MM.1S (cell line): ENCODE measurements around the gene EIF3I.
A peak's percentile ranks its signal among the peaks of the same experiment; 100 is the strongest.
"Not testable (repeated sequence)": the region's sequence is repeated elsewhere in the genome, so short reads cannot be mapped to it uniquely, and the experiment has no call there.

Experiments used
- DNase-seq: peaks from one replicate; pipeline ENCODE4 v3.0.0-alpha.2; 2015
- H2AFZ ChIP-seq: fragments of 300-600 bp; sonication (generic); 2 replicates; pipeline ENCODE4 v1.6.0; 2016; ENCODE audit warnings: antibody characterized with exemption, low read length
- H3F3A ChIP-seq: fragments of 300-600 bp; sonication (generic); 2 replicates; pipeline ENCODE4 v1.6.1; 2016; ENCODE audit warnings: mild to moderate bottlenecking, antibody characterized with exemption, low read length, moderate library complexity, mixed read lengths; ENCODE audit not compliant: insufficient read depth
- H3K27ac ChIP-seq: fragments of 300-600 bp; sonication (generic); 2 replicates; pipeline ENCODE4 v1.5.1; 2016; ENCODE audit warnings: mild to moderate bottlenecking, low read length
- H3K27me3 ChIP-seq: fragments of 300-600 bp; sonication (generic); replicated peaks from 2 replicates; pipeline ENCODE4 v1.6.0; 2016; ENCODE audit warnings: low read length; ENCODE audit not compliant: insufficient read depth
- H3K36me3 ChIP-seq: fragments of 300-600 bp; sonication (generic); replicated peaks from 2 replicates; pipeline ENCODE4 v1.6.1; 2016; ENCODE audit warnings: mild to moderate bottlenecking, low read length, mixed read lengths; ENCODE audit not compliant: insufficient read depth
- H3K4me1 ChIP-seq: fragments of 300-600 bp; sonication (generic); 2 replicates; pipeline ENCODE4 v1.6.1; 2016; ENCODE audit warnings: low read length, mixed read lengths
- H3K4me2 ChIP-seq: fragments of 300-600 bp; sonication (generic); 2 replicates; pipeline ENCODE4 v1.6.0; 2016; ENCODE audit warnings: low read depth, low read length
- H3K4me3 ChIP-seq: fragments of 300-600 bp; sonication (generic); 2 replicates; pipeline ENCODE4 v1.5.1; 2016; ENCODE audit warnings: low read length, mixed read lengths
- H3K79me2 ChIP-seq: fragments of 300-600 bp; sonication (generic); 2 replicates; pipeline ENCODE4 v1.6.1; 2016; ENCODE audit warnings: mixed run types, low read length, mixed read lengths
- H3K9ac ChIP-seq: fragments of 300-600 bp; sonication (generic); 2 replicates; pipeline ENCODE4 v1.6.1; 2016; ENCODE audit warnings: low read length, mixed read lengths
- H3K9me2 ChIP-seq: fragments of 300-600 bp; sonication (generic); replicated peaks from 2 replicates; pipeline ENCODE4 v1.6.1; 2016; ENCODE audit warnings: mild to moderate bottlenecking, low read length, mixed read lengths; ENCODE audit not compliant: insufficient read depth
- H3K9me3 ChIP-seq: fragments of 300-600 bp; sonication (generic); replicated peaks from 2 replicates; pipeline ENCODE4 v1.6.1; 2016; ENCODE audit warnings: mild to moderate bottlenecking, low read length, mixed read lengths; ENCODE audit not compliant: insufficient read depth
- H4K20me1 ChIP-seq: fragments of 300-600 bp; sonication (generic); 2 replicates; pipeline ENCODE4 v1.6.1; 2016; ENCODE audit warnings: mild to moderate bottlenecking, low read length, moderate library complexity, mixed read lengths; ENCODE audit not compliant: insufficient read depth
- CTCF ChIP-seq: fragments of 300-600 bp; sonication (generic); IDR thresholded peaks from 2 replicates; pipeline ENCODE4 v1.5.1; 2016; ENCODE audit warnings: antibody characterized with exemption, low read length, mixed read lengths
- EZH2 ChIP-seq: fragments of 300-600 bp; sonication (generic); optimal IDR thresholded peaks from 2 replicates; pipeline ENCODE3; 2017; ENCODE audit warnings: low read depth, mild to moderate bottlenecking, antibody characterized with exemption, low read length, mixed read lengths
- EZH2phosphoT487 ChIP-seq: fragments of 300-600 bp; sonication (generic); IDR thresholded peaks from 2 replicates; pipeline ENCODE4 v1.6.1; 2018; ENCODE audit warnings: antibody characterized with exemption, low read length

The EIF3I gene

GRCh38 chr1:32255072-32256071 lies 33.2 kb downstream of the EIF3I start:
- peaks cover 32% of the 10 kb centered on the region for H3K4me1 ChIP-seq
- H3K9ac ChIP-seq, result no peak overlapping the region
- H4K20me1 ChIP-seq, result no peaks in the 10 kb centered on the region
- no peak overlapping the region for H3K4me2 ChIP-seq
- no peaks in the 10 kb centered on the region for H3K9me3 ChIP-seq
- no peaks in the 10 kb centered on the region for H3K36me3 ChIP-seq
- no peaks in the 10 kb centered on the region for H3K27me3 ChIP-seq
- no peaks in the 10 kb centered on the region for H3K79me2 ChIP-seq
- TF ChIP-seq EZH2 (no peak), EZH2phosphoT487 (no peak), CTCF (no peak)
- H3K9me2 ChIP-seq, result no peaks in the 10 kb centered on the region
- no peak overlapping the region for H2AFZ ChIP-seq
- no peak overlapping the region for H3K27ac ChIP-seq
- peaks cover 5% of the 10 kb centered on the region for H3F3A ChIP-seq
- H3K4me3 ChIP-seq, result no peak overlapping the region
- DNase-seq, result no peak

DNA sequence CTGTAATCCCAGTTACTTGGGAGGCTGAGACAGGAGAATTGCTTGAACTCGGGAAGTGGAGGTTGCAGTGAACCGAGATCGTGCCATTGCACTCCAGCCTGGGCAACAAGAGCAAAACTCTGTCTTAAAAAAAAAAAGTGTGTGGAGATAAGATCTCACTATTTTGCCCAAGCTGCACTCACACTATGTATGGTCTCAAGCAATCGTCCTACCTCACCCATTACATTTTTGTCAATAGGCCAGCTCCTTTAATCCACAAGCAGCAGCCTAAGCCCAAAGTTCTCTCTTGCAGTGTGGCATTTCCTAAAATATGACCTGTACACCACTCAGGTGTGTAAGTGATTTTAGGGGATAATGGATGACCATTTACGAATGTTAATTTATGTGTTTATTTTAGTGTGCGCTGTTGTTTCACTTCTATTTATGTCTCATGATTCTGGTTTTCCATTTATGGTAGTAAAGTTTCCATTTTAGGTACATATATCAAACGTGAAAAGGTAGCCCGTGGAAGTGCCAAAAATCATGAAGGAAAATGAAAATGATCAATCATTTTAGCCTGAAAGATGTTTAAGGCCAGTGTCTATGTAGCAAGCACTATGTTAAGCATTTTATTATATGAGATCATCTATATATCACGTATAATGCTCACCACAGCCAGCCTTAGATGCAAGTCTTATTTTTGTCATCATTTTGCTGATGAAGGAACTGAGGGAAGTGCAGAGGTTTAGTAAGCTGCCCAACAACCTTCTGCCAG lies 34.4 kb downstream of the EIF3I start:
- no peak overlapping the region; the same call in 1 of the 2 replicates for H3K9ac ChIP-seq
- H3K9me2 ChIP-seq, result no peaks in the 10 kb centered on the region
- H3K9me3 ChIP-seq, result no peaks in the 10 kb centered on the region
- peaks cover 25% of the 10 kb centered on the region for H3K4me1 ChIP-seq
- peak overlapping the region; percentile 35 for H2AFZ ChIP-seq
- H4K20me1 ChIP-seq, result no peaks in the 10 kb centered on the region
- H3K36me3 ChIP-seq, result no peaks in the 10 kb centered on the region
- peak overlapping the region; percentile 43; the same call in 1 of the 2 replicates for H3K4me2 ChIP-seq
- no peak for TF ChIP-seq EZH2phosphoT487
- H3K27me3 ChIP-seq, result no peaks in the 10 kb centered on the region
- H3K4me3 ChIP-seq, result 0 out of 2 replicates have a peak overlapping the region, but pooled peaks have one; percentile 6
- H3K79me2 ChIP-seq, result no peaks in the 10 kb centered on the region
- DNase-seq, result peak; percentile 13
- H3F3A ChIP-seq, result no peaks in the 10 kb centered on the region
- H3K27ac ChIP-seq, result peak overlapping the region; percentile 24; the same call in 1 of the 2 replicates

DNA sequence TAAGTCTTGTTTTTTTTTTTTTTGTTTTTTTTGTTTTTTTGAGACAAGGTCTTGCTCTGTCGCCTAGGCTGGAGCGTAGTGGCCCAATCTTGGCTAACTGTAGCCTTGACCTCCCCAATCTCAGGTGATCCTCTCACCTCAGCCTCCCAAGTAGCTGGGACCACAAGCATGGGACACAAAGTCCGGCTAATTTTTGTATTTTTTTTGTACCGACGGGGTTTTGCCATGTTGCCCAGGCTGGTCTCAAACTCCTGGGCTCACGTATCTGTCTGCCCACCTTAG lies 35.0 kb downstream of the EIF3I start:
- Histone ChIP-seq H3K79me2 (no peaks in the 10 kb centered on the region), H3K27ac (peak overlapping the region; percentile 24; the same call in 1 of the 2 replicates), H2AFZ (0 out of 2 replicates have a peak overlapping the region, but pooled peaks have one; percentile 35), H3K4me1 (peaks cover 22% of the 10 kb centered on the region), H3K9me3 (no peaks in the 10 kb centered on the region), H3K36me3 (no peaks in the 10 kb centered on the region), H4K20me1 (no peaks in the 10 kb centered on the region), H3K4me3 (0 out of 2 replicates have a peak overlapping the region, but pooled peaks have one; percentile 6), H3F3A (no peaks in the 10 kb centered on the region), H3K27me3 (no peaks in the 10 kb centered on the region), H3K4me2 (peak overlapping the region; percentile 43; the same call in 1 of the 2 replicates), H3K9ac (no peak overlapping the region), H3K9me2 (no peaks in the 10 kb centered on the region)
- no peak for TF ChIP-seq EZH2
- TF ChIP-seq CTCF, result no peak
- TF ChIP-seq EZH2phosphoT487, result no peak
- no peak for DNase-seq

DNA sequence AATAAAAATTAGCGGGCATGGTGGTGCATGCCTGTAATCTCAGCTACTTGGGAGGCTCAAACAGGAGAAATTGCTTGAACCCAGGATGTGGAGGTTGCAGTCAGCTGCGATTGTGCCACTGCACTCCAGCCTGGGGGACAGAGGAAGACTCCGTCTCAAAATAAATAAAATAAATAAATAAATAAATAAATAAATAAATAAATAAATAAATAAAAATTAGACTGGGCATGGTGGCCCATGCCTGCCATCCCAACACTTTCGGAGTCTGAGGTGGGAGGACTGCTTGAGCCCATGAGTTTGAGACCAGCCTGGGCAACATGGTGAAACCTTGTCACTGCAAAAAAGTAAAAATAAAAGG lies 41.0 kb downstream of the EIF3I start:
- H3K9me2 ChIP-seq, H3K36me3 ChIP-seq, H3K79me2 ChIP-seq, H3K27ac ChIP-seq, H3K27me3 ChIP-seq, H4K20me1 ChIP-seq, H3F3A ChIP-seq, H3K9me3 ChIP-seq, H3K4me2 ChIP-seq, DNase-seq, H3K4me3 ChIP-seq, H3K4me1 ChIP-seq, H2AFZ ChIP-seq, H3K9ac ChIP-seq: not testable (repeated sequence)
